GM19455 (cell line): ENCODE results near the gene SPECC1.
"Not testable (repeated sequence)": the region's sequence is repeated elsewhere in the genome, so short reads cannot be mapped to it uniquely, and the experiment has no call there.

Experiments
- ATAC-seq: cut with Tn5 transposase; IDR thresholded peaks from one replicate; pipeline ENCODE4 v1.9.1; 2021; ENCODE audit not compliant: unreplicated experiment

The SPECC1 gene

DNA sequence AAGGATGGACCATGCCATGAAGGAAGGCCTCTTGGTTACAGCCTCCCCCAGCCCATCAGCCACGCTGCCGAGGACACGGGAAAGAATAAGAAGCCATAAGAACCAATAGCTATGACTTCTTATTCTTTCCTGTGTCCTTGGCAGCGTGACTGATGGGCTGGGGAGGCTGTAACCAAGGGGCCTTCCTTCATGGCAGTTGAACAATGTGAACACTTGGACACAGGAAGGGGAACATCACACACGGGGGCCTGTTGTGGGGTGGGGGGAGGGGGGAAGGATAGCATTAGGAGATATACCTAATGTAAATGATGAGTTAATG is 253.9 kb downstream of the SPECC1 start:
- ATAC-seq: not testable (repeated sequence)

- no peak for ATAC-seq
Observed at GRCh38 chr17:20263595-20263994, 254.4 kb downstream of the SPECC1 start.

DNA sequence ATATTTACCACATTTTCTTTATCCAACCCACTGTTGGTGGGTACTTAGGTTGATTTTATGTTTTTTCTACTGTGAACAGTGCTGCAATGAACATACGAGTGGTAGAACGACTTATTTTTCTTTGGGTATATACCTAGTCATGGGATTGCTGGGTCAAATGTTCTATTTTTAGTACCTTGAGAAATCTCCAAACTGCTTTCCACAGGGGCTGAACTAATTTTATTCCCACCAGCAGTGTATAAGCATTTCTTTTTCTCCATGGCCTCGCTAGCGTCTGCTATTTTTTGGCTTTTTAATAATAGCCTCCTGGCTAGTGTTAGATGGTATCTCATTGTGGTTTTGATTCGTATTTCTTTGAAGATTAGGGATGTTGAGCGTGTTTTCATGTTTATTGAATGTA is 255.8 kb downstream of the SPECC1 start:
- ATAC-seq: no peak

DNA sequence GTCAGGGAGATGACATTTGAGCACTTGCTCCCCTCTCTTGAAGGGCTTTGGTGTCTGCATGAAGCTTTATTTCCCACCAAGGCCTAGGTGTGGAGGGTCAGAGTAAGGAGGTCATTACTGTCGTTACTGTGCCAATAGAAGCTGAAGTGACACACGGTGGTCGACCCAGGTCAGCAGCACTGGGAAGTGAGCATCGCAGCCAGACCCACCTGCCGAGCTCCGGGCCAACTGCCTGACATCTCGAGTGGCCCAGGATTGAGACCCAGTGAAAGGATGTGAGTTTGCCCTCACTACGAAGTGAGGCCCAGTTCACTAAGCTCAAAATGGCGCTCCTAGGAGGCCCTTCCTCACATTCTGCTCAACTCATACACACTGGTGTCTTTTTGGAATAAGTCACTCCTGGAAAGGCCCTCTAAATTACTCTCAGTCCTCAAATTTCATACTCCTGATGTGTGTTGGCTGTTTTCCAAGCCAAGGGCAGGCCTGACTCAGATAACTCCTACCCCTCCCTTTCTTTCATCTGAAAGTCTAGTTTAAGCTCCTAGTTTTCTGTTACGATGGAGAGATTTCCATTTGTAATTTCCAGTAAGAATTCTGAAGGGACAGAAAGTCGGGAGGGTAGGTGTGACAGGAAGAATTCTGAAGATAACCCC is 257.8 kb downstream of the SPECC1 start:
- no peak for ATAC-seq

DNA sequence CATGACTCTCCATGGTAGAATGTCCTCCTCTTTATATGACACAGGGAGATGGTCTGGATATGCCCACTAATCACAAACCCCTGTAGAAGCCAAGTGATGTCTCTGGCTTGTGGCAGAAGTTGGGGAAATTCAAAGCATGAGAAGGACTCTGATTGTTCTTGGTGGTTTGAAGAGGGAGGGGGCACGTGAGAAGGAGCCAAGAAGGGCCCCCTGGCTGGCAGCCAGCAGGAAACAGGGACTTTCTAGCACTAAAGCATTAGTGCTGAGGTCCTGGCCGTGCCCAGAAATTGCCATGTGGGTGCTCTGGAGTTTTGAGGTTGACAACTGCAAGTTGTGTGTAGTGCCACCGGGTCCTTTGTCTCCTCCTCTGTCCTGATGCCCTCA is 258.3 kb downstream of the SPECC1 start:
- ATAC-seq: no peak

DNA sequence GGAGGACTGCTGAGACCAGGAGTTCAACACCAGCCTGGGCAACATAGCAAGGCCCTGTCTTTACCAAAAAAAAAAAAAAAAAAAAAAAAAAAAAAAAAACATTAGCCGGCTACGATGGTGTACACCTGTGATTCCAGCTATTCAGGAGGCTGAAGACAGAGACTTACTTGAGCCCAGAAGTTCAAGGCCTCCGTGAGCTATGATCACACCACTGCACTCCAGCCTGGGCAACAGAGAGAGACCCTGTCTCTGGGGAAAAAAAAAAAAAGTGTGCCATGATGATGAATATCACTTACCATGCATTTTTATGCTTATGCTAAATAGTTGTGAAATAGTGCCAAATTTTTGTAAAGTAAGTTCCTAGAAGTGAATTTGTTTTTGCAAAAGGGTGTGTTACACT is 261.2 kb downstream of the SPECC1 start:
- ATAC-seq: no peak

DNA sequence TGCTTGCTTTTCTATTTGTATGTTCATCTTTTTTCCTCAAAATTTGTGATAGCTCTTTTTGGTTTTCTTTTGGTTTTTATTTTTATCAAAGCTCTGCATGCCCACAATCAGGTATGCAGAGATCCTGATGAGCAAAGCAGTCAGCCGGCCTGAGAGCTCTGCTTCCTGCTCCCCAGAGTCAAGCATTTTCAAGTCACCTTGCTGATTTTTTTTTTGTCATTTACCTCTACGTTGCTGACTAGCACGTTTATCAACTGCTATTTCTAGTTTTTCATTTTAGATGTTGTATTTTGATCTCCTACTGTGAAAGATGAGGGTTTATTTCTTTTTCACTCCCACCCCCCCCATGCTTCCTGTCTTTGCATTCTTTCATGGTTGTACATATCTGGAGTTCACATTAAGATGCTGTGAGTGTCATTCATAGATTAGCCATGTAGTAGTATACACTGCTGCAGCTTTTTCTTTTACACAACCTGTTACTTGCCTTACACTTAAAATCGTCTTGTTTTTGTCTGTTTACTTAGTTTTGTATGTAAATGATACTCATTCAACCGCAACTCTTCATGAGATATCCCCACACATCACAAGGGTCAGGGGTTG is 262.0 kb downstream of the SPECC1 start:
- no peak for ATAC-seq

DNA sequence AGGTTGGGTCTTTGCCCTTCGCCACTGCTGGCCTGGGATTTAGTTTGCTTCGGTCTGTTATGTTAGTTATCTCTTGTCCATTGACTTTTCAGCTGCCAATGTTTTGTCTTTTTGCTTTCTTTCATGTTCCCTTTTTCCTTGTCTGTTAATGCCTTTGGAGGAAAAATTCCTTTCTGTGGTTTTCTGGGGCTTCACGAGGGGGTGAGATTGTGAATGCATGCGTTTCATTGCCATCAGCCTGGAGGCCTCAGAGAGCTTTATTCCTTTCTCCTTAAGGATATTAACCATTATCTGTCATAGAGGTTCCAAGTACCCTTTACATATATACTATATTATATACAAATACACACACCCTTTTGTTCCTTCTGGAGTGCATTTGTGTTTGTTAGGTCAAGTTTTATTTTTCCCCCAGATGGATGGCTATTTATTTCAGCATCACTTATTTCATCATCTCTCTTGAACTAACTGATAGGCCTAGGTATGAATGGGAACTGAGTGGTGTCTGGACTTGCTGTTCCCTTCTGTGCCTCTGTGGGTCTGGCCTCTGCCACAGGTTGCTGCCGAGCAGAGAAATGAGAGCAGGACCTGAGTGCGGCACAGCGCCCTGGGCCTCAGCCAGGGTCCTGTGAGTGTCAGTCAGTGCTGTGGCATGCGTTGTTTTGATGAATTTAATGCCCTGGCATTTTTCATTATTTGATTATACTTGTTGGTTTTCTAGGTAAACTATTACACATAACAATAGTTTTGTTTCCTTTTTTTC is 264.8 kb downstream of the SPECC1 start:
- no peak for ATAC-seq

- no peak for ATAC-seq
Observed at GRCh38 chr17:20275653-20276052, 266.5 kb downstream of the SPECC1 start.

GRCh38 chr17:20276421-20276820 is 267.3 kb downstream of the SPECC1 start:
- ATAC-seq: no peak

DNA sequence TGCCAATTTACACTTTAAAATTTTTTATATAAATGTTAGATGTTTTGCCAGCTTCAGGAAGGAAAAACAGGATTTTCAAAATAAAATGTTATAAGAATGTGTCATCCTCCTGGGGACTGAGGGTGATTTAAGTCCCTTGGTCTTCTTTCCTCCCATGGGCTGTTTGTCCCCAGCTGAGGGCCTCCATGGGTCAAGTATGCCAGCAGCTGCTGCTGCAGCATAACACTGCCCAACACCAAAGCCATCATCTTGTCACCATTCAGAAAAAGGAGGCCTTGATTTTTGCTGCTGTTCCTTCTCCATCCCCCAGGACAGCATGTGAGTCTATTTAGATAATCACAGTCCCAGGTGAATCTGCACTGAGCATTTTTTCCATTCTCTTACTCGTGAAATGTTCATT is 269.6 kb downstream of the SPECC1 start:
- no peak for ATAC-seq

GRCh38 chr17:20279631-20280030 is 270.5 kb downstream of the SPECC1 start:
- no peak for ATAC-seq

- ATAC-seq: no peak
Observed at GRCh38 chr17:20280051-20280450, 270.9 kb downstream of the SPECC1 start.

DNA sequence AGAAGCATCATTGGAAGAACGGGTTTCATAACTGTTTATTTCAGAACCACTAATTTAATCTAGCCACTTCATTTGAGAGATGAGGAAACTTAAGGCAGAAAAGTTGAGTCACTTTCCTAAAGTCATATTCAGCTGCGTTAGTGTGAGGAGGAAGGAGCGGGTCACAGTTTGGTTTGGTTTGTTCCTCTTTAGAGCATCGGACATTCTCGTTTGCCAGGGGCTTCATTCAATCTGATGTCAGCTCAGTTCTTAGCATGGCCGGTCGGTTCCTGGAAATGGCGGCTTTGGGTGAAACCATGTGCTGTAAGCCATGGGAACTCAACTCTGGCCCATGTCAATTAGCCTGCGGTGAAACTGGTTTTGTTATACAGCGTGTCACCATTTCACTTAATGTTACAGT is 271.7 kb downstream of the SPECC1 start:
- no peak for ATAC-seq

DNA sequence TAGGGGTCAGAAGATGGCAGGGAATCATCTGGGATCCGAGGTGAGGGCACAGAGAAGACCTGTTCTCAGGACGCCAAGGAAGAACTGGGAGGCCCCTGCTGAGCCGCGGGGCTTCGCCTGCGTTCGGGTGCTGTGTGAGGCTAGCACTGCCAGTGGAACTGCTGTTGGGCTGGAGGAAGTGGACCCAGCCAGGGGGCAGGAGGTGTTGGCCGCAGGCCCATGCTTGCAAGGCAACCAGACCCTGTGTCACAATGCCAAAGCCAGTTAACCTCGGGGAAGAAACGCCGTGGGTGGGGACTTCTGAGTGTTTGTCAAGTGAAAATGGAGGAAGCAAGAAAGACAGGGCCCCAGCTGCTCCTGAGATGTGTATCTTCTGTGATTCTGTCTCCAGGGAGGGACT is 272.7 kb downstream of the SPECC1 start:
- ATAC-seq: no peak

DNA sequence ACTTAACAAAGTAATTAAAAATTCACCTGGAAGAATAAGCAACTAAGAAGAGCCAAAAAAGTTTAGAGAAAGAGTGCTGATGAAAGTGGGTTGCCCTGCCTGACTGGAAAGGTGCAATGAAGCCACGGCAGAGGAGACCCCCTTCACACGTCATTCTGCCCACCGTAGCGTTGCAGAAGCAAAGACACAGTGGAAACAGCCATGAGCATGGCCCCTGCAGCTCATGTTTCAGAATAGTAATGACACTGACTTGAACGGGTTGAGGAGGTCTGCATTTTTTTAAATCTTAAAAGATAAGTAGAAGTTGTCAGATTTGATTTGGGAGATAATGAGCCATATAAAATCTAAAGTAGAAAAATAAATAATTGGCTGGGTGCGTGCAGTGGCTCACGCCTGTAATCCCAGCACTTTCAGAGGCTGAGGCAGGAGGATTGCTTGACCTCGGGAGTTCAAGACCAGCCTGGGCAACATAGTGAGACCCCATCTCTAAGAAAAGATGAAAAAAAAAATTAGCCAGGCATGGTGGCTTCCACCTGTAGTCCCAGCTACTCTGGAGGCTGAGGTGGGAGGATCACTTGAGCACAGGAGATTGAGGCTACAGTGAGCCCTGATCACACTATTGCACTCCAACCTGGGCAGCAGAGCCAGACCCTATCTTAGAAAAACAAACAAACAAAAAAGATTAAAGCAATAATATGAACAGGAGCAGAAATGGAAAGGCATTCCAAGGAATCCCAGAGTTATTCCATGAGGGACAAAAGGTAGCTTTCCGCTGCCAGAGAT is 273.6 kb downstream of the SPECC1 start:
- ATAC-seq: no peak

DNA sequence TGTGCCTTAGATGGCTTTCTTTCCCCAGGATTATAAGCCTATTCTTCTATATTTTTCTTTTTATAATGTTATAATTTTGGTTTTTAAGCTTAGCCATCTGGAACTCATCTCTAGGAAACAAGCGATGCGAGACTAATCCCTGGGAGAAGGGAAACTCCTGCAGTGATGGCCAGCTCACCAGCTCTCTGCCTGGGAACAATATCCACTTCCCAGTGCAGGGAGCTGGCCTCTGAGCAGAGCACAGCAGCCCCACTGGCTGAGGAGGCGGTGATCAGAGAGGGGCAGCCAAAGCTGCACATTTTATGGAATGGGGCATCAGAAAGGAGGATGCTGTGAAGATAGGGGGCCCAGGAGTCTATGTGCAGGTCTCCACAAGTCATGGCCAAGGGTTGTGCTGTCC is 274.9 kb downstream of the SPECC1 start:
- ATAC-seq: no peak

GRCh38 chr17:20284570-20285295 is 275.6 kb downstream of the SPECC1 start:
- ATAC-seq: no peak

DNA sequence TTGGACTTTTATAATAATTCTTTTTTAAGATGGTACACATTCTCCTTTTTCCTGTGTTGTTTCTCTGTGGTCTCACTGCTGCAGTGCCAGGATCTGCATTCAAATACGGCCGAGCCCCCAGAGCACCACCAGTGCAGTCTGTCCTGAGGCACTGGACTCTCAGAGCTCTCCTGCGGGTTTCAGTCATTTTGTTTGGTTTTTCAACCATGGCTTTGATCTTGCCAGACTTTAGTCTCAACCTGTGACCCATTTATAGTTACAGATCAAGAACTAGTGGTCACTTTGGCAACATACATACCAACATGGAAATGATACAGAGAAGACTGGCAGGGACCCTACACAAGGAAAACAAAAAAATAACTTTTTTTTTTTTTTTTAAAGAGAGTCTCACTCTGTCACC is 280.8 kb downstream of the SPECC1 start:
- ATAC-seq: no peak

DNA sequence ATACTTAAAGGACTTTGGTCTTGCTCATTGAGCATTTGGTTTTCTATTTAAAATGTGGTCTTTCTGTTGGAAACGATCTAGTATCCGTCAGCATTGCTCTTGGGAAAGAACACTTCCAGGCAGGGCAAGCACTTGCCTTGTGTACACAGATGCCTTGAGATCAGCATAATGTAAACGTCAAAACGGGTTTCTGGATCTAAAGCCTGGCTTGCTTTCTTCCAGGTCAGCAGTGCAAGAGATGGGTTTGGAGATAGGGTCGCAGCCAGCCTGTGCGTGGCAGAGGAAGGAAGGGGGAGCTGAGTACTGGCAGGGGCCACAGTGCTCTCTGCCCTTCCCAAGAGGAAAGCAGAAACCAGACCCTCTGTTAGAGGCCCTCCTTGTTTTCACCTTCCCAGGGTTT is 282.7 kb downstream of the SPECC1 start:
- ATAC-seq: no peak

GRCh38 chr17:20293501-20293900 is 284.3 kb downstream of the SPECC1 start:
- ATAC-seq: no peak
